ENCODE measurements around the gene ADCY4. TPM values are rescaled to one million over a fixed set of nuclear protein-coding genes. Genes with fewer than 3 reads are reported as not detected.
"Not testable (repeated sequence)": the region's sequence is repeated elsewhere in the genome, so short reads cannot be mapped to it uniquely, and the experiment has no call there.

ADCY4 gene
- total RNA-seq, 1 experiment from 2014 or later, result not detected

DNA sequence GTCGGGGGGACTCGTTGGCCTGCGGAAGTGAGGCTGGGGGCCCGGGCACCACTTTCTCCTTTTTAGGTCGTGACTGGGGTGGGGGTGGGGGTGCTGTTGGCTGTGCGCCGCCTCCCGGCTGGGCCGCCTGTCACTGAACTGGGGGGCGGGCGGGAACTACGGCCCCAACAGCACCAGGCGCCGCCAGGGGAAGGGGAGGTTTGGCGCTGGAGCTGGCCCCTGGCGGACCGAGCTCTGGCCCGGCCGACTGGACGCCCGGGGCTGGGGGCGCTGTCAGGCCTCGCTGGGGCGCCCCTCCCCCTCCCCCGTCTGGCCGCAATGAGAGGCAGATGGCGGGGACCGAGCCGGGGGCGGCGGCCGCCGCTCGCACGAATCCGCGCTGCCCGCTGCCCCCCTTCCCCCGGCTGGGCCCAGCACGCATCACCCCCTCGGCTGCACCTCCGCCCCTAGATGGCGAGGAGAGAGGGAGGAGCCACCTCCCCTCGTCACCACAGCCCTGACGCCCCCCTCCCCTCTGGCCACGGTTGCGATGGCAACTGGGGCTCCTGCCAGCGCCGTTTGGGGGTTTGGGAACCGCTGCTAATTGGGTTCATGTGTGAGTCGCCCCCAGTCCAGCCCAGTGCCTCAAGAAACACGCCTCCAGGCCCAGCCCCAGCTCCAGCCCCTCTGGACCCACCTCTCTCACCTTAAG is 33.8 kb upstream of the ADCY4 start:
- no peak for DNase-seq (ENCODE audit: low read depth, low spot score)
- in situ Hi-C loops (cut with HindIII; ENCODE audit: low pct_unique_long_range_greater_than_20kb, low sequenced_read_pairs), result no loop called here

GRCh38 chr14:24368212-24368561 is 33.3 kb upstream of the ADCY4 start:
- no peak for DNase-seq (ENCODE audit: low read depth, low spot score)
- in situ Hi-C loops (cut with HindIII; ENCODE audit: low pct_unique_long_range_greater_than_20kb, low sequenced_read_pairs), result no loop called here

GRCh38 chr14:24367514-24368211 is 32.8 kb upstream of the ADCY4 start, which contains the start of gene NFATC4:
TSS of gene NFATC4 (plus strand) at chr14:24368184. CDS start at chr14:24368341, 157 bp downstream.
- in situ Hi-C loops (cut with HindIII; ENCODE audit: low pct_unique_long_range_greater_than_20kb, low sequenced_read_pairs), result no loop called here
- DNase-seq (ENCODE audit: low read depth, low spot score), result peak; percentile 31

DNA sequence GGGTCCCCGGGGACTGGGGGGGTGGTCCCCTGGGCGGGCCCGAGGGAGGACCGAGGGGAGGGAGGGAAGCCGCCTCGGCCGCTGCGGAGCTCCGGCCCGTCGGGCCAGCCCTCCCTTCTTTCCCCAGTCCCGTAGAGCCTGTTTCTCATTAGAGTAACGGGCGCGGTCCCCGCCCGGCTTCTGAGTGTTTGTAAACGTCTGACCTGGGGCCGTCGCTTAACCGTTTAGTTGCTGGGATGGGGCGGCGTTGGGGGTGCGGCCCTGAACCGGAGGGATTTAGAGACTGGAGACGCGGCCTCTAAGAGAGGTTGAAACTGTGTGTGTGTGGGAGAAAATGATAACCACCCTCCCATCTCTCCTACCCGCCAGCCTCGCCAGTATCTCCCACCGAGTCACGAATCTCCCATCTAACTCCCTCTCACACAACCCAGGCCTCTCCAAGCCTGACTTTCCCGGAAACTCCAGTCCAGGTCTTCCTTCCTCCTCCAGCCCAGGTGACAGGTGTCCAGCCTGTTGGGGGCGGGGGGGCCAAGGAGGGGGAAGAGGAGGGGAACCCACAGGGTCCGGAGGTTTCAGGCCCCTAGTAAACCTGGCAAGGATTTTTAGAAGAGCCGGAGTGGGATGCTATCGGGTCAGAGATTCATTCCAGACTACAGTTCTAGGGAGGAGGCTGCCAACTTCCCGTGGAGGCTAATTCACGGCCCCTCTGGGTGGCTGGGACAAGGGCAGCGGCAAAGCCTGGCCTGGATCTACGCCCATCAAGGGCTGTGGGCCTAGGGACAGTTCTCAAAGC is 32.0 kb upstream of the ADCY4 start:
- in situ Hi-C loops (cut with HindIII; ENCODE audit: low pct_unique_long_range_greater_than_20kb, low sequenced_read_pairs), result no loop called here
- peak; percentile 81 for DNase-seq (ENCODE audit: low read depth, low spot score)

- in situ Hi-C loops (cut with HindIII; ENCODE audit: low pct_unique_long_range_greater_than_20kb, low sequenced_read_pairs), result no loop called here
- no peak for DNase-seq (ENCODE audit: low read depth, low spot score)
Measured at GRCh38 chr14:24366413-24366720, 31.5 kb upstream of the ADCY4 start.

GRCh38 chr14:24365600-24366412 is 30.9 kb upstream of the ADCY4 start:
- in situ Hi-C loops (cut with HindIII; ENCODE audit: low pct_unique_long_range_greater_than_20kb, low sequenced_read_pairs), result no loop called here
- peak; percentile 87 for DNase-seq (ENCODE audit: low read depth, low spot score)

GRCh38 chr14:24364841-24365240 is 30.0 kb upstream of the ADCY4 start:
- in situ Hi-C loops (cut with HindIII; ENCODE audit: low pct_unique_long_range_greater_than_20kb, low sequenced_read_pairs), result no loop called here
- DNase-seq (ENCODE audit: low read depth, low spot score), result no peak

- DNase-seq (ENCODE audit: low read depth, low spot score), result no peak
- in situ Hi-C loops (cut with HindIII; ENCODE audit: low pct_unique_long_range_greater_than_20kb, low sequenced_read_pairs), result no loop called here
Measured at GRCh38 chr14:24363401-24363800, 28.5 kb upstream of the ADCY4 start.

- no peak for DNase-seq (ENCODE audit: low read depth, low spot score)
- in situ Hi-C loops (cut with HindIII; ENCODE audit: low pct_unique_long_range_greater_than_20kb, low sequenced_read_pairs), result no loop called here
Measured at GRCh38 chr14:24362241-24362960, 27.5 kb upstream of the ADCY4 start.

DNA sequence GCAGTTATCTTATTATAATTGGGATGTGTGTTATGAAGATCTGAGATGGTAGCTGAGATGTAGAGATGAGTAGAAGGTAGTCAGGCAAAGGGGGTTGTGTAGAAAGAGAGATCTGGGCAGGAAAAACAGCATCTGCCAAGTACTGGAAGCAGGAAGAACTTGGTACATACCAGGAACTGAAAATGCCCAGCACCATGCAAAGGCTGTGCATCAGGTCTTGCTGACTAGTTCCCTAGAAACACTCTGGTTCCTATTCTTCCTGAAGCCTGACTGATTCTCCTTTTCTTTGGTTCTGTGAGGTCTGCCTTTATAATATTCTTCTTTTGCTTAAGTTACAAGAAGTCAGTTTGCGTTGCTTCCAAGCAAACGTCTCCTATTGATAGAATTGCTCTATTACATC is 26.5 kb upstream of the ADCY4 start:
- in situ Hi-C loops (cut with HindIII; ENCODE audit: low pct_unique_long_range_greater_than_20kb, low sequenced_read_pairs), result no loop called here
- no peak for DNase-seq (ENCODE audit: low read depth, low spot score)

DNA sequence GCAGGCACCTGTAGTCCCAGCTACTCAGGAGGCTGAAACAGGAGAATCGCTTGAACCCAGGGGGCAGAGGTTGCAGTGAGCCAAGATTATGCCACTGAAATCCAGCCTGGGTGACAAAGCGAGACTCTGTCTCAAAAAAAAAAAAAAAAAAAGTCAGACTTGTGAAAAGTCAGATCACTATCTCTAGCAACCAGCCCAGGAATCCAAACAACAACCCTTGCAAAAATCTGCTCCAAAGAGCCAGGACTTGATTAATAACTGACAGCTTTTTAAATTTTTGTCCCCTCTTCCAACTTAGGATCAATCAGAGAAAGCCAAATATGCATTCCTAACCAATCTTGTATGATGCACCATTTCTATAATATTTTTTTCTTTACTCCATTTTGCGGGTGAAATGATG is 25.4 kb upstream of the ADCY4 start:
- DNase-seq (ENCODE audit: low read depth, low spot score), result no peak
- in situ Hi-C loops (cut with HindIII; ENCODE audit: low pct_unique_long_range_greater_than_20kb, low sequenced_read_pairs), result no loop called here

DNA sequence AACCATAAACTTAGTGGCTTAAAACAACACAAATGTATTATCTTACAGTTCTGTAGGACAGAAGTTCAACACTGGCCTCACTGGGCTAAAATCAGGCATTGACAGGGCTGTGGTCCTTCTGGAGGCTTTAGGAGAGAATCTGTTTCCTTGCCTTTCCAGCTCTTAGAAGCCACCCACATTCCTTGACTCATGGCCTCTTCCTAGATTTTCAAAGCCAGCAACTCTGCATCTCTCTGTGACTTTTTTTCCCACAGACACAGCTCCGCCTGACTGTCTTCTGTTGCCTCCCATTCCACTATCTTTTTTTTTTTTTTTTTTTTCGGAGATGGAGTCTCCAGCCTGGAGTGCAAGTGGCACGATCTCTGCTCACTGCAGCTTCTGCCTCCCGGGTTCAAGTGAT is 21.3 kb upstream of the ADCY4 start:
- in situ Hi-C loops (cut with HindIII; ENCODE audit: low pct_unique_long_range_greater_than_20kb, low sequenced_read_pairs), result no loop called here
- DNase-seq (ENCODE audit: low read depth, low spot score), result no peak

DNA sequence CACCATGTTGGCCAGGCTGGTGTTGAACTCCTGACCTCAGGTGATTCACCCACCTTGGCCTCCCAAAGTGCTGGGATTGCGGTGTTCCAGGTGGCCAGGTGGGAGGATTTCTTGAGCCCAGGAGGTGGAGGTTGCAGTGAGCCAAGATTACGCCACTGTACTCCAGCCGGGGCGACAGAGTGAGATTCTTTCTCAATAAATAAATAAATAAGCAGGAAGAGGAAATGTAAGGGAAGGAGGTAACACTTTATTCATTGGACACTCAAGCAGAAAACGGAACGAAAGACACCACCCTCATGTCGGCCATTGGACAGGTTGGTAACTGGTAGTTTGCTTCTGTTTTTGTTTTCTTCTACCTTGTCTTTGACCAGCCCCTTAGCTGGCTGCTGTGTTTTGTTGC is 20.1 kb upstream of the ADCY4 start:
- DNase-seq (ENCODE audit: low read depth, low spot score), result no peak
- in situ Hi-C loops (cut with HindIII; ENCODE audit: low pct_unique_long_range_greater_than_20kb, low sequenced_read_pairs), result no loop called here

DNA sequence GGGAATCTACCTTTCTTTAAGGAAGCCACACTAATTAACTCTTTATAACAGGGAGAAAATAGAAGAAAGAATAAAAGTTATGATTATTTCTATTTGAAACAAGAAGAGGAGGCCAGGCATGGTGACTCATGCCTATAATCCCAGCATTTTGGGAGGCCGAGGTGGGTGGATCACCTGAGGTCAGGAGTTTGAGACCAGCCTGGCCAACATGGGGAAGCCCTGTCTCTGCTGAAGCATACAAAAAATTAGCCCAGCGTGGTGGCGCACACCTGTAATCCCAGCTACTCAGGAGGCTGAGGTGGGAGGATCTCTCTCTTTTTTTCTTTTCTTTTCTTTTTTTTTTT is 19.6 kb upstream of the ADCY4 start:
- in situ Hi-C loops (cut with HindIII; ENCODE audit: low pct_unique_long_range_greater_than_20kb, low sequenced_read_pairs); DNase-seq (ENCODE audit: low read depth, low spot score): not testable (repeated sequence)

- no peak for DNase-seq (ENCODE audit: low read depth, low spot score)
- in situ Hi-C loops (cut with HindIII; ENCODE audit: low pct_unique_long_range_greater_than_20kb, low sequenced_read_pairs), result no loop called here
Measured at GRCh38 chr14:24353559-24354481, 18.9 kb upstream of the ADCY4 start.

DNA sequence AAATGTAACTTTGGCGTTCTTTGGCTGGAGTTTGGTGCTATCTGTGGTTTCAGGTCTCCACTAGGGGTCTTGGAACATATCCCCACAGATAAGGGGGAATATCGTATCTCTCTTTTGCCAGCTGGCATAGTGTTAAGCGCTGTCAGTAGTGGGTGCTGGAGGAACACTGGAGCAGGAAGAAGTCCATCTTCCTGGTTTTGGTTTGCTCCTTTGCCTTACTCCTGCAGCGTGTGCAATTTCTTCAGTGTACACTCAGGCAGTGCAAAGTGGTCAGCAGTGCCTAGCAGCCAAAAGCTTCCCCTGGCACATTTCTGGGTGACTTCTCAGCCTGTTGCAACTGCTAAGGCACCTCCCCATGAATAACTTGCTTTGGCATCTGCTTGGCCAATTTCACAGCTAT is 16.6 kb upstream of the ADCY4 start:
- DNase-seq (ENCODE audit: low read depth, low spot score), result peak; percentile 48
- in situ Hi-C loops (cut with HindIII; ENCODE audit: low pct_unique_long_range_greater_than_20kb, low sequenced_read_pairs), result no loop called here

DNA sequence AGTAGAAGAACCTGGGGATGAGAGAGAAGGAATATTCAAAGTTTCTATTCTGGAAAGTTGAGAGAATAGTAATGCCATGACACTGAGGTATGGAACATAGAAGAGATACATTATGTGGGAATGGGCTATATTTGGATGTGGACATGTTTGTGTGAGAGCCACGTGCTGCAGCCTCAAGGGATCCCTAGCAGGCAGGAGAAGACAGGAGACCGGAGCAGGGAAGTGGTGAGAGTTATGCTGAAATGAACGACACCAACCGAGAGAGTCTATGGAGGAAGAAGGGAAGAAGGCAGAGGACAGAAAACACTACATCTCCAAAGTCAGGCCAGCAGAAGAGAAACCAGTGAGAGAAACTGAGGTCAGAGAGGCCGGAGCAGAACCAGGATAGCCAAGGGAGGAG is 14.9 kb upstream of the ADCY4 start:
- in situ Hi-C loops (cut with HindIII; ENCODE audit: low pct_unique_long_range_greater_than_20kb, low sequenced_read_pairs), result no loop called here
- no peak for DNase-seq (ENCODE audit: low read depth, low spot score)

Data from SK-MEL-5 (cell line).